DND-41 (cell line): ENCODE data around the gene TSHZ1.
"Not testable (repeated sequence)": the region's sequence is repeated elsewhere in the genome, so short reads cannot be mapped to it uniquely, and the experiment has no call there.

Experiments
- ATAC-seq: fragments of 200-7000 bp; cut with Tn5 transposase; 3 replicates; pipeline ENCODE4 v1.9.1; 2021; ENCODE audit warnings: low read depth; ENCODE audit not compliant: insufficient read depth
- DNase-seq: peaks from one replicate; pipeline ENCODE4 v3.0.0-alpha.2; 2020
- H2AFZ ChIP-seq: 2 replicates; pipeline ENCODE4 v1.6.0; 2012; ENCODE audit warnings: low read depth, low read length
- H3K27ac ChIP-seq: 2 replicates; pipeline ENCODE4 v1.5.1; 2012; ENCODE audit warnings: low read length, inconsistent platforms
- H3K27me3 ChIP-seq: fragments of 200-600 bp; sonication (generic); 2 replicates; pipeline ENCODE4 v1.6.0; 2012; ENCODE audit warnings: low read length, mild to moderate bottlenecking, inconsistent platforms; ENCODE audit not compliant: insufficient read depth, poor library complexity
- H3K36me3 ChIP-seq: 2 replicates; pipeline ENCODE4 v1.5.1; 2012; ENCODE audit warnings: low read length, inconsistent platforms; ENCODE audit not compliant: insufficient read depth
- H3K4me1 ChIP-seq: 2 replicates; pipeline ENCODE4 v1.5.1; 2012; ENCODE audit warnings: mild to moderate bottlenecking, low read length; ENCODE audit not compliant: insufficient read depth
- H3K4me2 ChIP-seq: 2 replicates; pipeline ENCODE4 v1.6.0; 2012; ENCODE audit warnings: mild to moderate bottlenecking, moderate library complexity, low read length, inconsistent platforms; ENCODE audit not compliant: insufficient read depth
- H3K4me3 ChIP-seq, 2 experiments: fragments of 200-600 bp in 1 of 2; shearing (Covaris generic) in 1 of 2; 2 replicates each; pipeline ENCODE4 v1.5.1; 2012 to 2016; ENCODE audit warnings: inconsistent platforms in 2 of 2, low read length in 2 of 2, mild to moderate bottlenecking in 2 of 2, low read depth in 1 of 2, moderate library complexity in 1 of 2
- H3K79me2 ChIP-seq: 2 replicates; pipeline ENCODE4 v1.6.0; 2012; ENCODE audit warnings: low read length, inconsistent platforms; ENCODE audit not compliant: insufficient read depth
- H3K9ac ChIP-seq: 2 replicates; pipeline ENCODE4 v1.6.0; 2012; ENCODE audit warnings: low read depth, mild to moderate bottlenecking, inconsistent platforms, low read length, moderate library complexity
- H3K9me3 ChIP-seq: 2 replicates; pipeline ENCODE4 v1.5.1; 2012; ENCODE audit warnings: low read length, moderate library complexity, mild to moderate bottlenecking, inconsistent platforms; ENCODE audit not compliant: insufficient read depth, severe bottlenecking
- H4K20me1 ChIP-seq: 2 replicates; pipeline ENCODE4 v1.6.0; 2012; ENCODE audit warnings: low read length; ENCODE audit not compliant: insufficient read depth
- CTCF ChIP-seq: IDR thresholded peaks from 2 replicates; pipeline ENCODE4 v1.5.1; 2012; ENCODE audit warnings: borderline replicate concordance, low read length, moderate library complexity, mild to moderate bottlenecking; ENCODE audit not compliant: poor library complexity, severe bottlenecking; ENCODE audit errors: extremely low read depth
- EZH2 ChIP-seq: IDR thresholded peaks from 3 replicates; pipeline ENCODE4 v1.6.1; 2012; ENCODE audit warnings: borderline replicate concordance, low read depth, mild to moderate bottlenecking, moderate library complexity, low read length, inconsistent platforms; ENCODE audit not compliant: severe bottlenecking

TSHZ1 gene

DNA sequence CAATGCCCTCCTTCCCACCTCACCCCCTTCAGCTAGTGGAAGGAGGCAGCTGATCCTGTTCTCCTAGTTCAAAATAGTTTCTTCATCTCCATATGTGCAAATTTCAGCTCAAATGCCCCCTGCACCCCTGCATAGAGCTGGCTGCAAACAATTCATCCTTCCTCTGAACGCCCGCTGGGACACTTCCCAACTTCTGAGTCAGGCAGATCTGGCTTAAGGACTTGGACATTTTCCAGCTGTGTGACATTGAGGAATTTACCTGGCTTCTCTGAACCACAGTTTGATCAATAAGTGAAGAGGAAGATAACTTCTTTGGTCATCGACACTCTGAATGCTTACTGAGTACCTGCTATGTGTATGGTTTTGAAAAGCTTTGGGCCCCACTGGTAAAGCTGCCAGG lies 25.1 kb upstream of the TSHZ1 start:
- no peaks in the 10 kb centered on the region for H3K9me3 ChIP-seq
- no peak overlapping the region for H3K4me3 ChIP-seq
- H3K79me2 ChIP-seq: no peaks in the 10 kb centered on the region
- no peak overlapping the region for H3K4me2 ChIP-seq
- no peaks in the 10 kb centered on the region for H3K36me3 ChIP-seq
- no peaks in the 10 kb centered on the region for H3K4me1 ChIP-seq
- no peak for ATAC-seq
- H4K20me1 ChIP-seq: no peaks in the 10 kb centered on the region
- H3K9ac ChIP-seq: no peak overlapping the region
- no peak overlapping the region for H3K27ac ChIP-seq
- no peak overlapping the region for H2AFZ ChIP-seq
- TF ChIP-seq EZH2: no peak
- no peak for TF ChIP-seq CTCF
- no peak for DNase-seq
- no peaks in the 10 kb centered on the region for H3K27me3 ChIP-seq

GRCh38 chr18:75187702-75188101 lies 22.9 kb upstream of the TSHZ1 start:
- not testable (repeated sequence) for H3K4me3 ChIP-seq, H3K4me2 ChIP-seq, ATAC-seq, H3K79me2 ChIP-seq, H4K20me1 ChIP-seq, H3K9me3 ChIP-seq, H3K27me3 ChIP-seq, H3K27ac ChIP-seq, DNase-seq, H3K9ac ChIP-seq, H2AFZ ChIP-seq, H3K36me3 ChIP-seq, H3K4me1 ChIP-seq

DNA sequence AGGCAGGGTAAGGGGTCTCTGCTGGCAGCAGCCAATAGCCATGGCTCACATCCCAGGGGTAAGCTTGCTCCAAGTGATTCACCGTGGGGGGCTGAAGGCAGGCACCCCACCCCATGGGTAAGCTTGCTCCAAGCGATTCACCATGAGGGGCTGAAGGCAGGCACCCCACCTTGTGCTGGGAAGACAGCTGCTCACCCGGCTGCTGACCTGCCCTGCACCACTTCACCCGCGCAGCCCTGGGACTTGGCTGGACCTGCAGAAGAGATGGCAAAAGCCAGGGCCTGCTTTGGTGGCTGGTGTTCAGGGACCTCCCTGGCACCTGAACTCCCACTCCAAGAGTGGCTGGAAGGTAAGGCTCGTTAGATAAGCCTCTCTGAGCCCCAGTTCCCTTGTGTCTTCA lies 20.9 kb upstream of the TSHZ1 start:
- H4K20me1 ChIP-seq: no peaks in the 10 kb centered on the region; the same call in 1 of the 2 replicates
- TF ChIP-seq CTCF (no peak), EZH2 (no peak)
- no peak for DNase-seq

DNA sequence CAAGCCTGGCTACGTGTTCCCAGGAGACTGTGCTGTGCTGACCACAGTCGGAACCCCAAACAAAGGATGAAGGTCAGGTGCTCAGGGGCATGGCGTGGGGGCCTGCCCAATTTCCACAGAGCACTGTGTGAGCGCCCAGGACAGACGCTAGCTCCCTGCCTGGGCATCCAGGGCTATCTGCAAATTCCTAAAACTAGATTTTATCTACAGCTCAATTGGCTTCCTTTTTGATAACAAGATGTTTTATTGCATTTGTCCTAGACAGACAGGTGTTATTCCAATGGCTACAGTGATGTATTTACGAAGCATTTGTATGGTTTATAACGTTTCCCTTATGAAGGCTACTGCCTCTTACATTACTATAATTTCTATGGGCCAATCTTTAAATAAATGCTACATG lies 17.7 kb upstream of the TSHZ1 start:
- ATAC-seq: no peak
- Histone ChIP-seq H3K27ac (no peak overlapping the region), H3K4me1 (no peaks in the 10 kb centered on the region), H3K36me3 (peaks cover 4% of the 10 kb centered on the region; the same call in 1 of the 2 replicates), H3K9me3 (no peaks in the 10 kb centered on the region), H4K20me1 (no peaks in the 10 kb centered on the region; the same call in 1 of the 2 replicates), H3K4me2 (no peak overlapping the region), H3K4me3 (no peak overlapping the region), H2AFZ (no peak overlapping the region), H3K9ac (no peak overlapping the region), H3K27me3 (no peaks in the 10 kb centered on the region), H3K79me2 (0 out of 2 replicates have a peak, but pooled peaks cover 5% of the 10 kb centered on the region)
- DNase-seq: no peak
- no peak for TF ChIP-seq EZH2
- TF ChIP-seq CTCF: no peak

More for the DNA sequence above, 20.9 kb upstream of the TSHZ1 start:
- Histone ChIP-seq H3K4me1 (no peaks in the 10 kb centered on the region), H3K4me3 (no peak overlapping the region), H3K27ac (no peak overlapping the region), H3K9me3 (no peaks in the 10 kb centered on the region), H3K27me3 (no peaks in the 10 kb centered on the region), H3K4me2 (no peak overlapping the region), H2AFZ (no peak overlapping the region), H3K9ac (no peak overlapping the region), H3K79me2 (no peaks in the 10 kb centered on the region), H3K36me3 (no peaks in the 10 kb centered on the region)
- ATAC-seq: no peak
